ENCODE measurements around the gene ETV3L. TPM values are rescaled to one million over a fixed set of nuclear protein-coding genes. Genes with fewer than 3 reads are reported as not detected.

ETV3L gene
- not detected in 2 replicates for total RNA-seq

DNA sequence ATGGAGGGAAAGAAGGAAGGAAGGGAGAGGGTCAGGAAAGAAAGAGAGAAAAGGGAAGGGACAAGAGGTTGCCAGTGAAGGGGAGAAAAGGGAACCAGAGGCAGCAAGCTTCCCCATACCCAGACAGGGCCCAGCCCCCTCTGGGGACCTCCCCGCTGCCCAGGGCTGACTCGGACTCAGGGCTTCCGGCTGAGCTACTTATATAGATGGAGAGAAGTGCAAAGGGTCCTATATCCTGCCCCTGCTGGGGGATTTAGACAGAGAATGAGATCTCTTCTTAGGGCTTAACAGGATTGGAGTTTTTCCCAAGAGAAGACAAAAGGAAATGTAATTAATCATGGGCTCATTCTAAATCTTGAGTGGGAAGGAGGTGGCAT is at the start of gene ETV3L:
ETV3L (minus strand) TSS at position 176 of the 377 bp plus-strand sequence. CDS start 285 bp downstream, outside the sequence.
- no peak for DNase-seq

DNA sequence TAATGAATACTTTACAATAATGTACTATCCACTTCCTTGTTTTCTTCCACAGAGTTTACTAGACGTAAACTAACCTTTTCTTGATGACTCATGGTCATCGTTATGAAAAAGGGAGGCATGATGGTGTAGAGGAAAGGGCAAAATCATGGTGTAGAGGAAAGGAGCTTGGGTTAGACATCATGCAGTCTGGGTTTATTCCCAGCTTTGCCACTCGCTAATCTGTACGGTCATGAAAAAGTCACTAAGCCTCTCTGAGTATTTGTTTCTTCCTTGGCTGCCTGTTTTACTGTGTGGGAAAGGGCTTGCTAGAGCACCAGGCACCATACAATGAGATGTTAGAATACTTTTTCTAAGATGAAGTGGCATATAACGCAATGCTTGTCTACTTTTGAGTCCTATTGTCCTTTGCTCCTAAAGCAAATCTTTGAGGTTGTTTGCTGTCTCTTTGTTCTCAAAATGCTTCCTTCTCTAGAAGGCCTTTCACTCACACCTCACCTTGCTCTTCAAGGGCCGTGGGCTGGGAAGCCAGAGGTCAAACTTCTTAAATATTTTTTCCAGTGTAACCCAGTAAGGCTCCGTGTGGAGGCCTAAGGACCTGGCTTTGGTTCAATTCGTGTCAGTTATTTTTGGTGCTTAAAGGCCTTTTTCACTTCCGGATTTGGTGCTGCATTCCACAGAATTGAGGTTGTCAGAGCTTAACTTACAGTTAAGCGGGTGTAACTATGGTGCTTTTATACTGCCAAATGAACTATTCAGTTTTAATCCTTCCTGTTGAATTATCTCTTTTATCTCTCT is 48.5 kb upstream of the ETV3L start:
- DNase-seq = peak; percentile 27

DNA sequence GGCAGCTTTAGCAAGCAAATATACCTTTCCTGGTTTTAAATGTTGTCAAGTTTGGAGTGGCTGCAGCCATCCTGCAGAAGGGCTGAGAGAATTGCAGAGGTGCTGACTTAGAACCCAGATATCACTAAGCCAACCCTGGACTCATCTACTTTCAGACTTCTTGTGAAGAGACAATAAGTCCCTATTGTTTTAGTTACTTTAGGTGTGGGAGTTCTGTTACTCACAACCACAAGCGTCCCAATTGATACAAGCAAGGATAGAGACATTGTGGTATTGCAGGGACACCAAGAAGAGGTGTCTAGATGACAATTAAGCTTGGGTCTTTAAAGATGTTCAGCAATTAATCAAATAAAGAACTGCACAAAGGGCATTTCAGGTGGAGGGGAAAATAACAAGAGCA is 47.4 kb upstream of the ETV3L start:
- no peak for DNase-seq

DNA sequence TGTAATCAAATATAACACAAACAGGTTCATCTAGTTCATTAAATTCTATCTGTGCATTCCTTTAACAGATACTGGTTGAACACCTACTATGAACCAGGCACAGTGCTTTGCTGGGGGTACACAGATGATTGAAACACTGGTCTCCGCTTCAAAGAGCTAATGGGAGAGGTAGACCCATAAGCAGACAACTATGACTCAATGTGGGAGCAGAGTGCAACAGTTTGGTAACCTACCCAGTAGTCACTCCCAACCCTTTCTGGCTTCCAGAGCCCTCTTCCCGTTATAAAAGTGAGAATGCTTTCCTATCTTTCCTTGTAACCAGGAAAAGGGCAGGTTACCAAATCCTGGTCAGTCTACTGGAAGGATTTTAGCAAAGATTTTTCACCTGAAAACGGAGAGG is 46.6 kb upstream of the ETV3L start:
- no peak for DNase-seq

DNA sequence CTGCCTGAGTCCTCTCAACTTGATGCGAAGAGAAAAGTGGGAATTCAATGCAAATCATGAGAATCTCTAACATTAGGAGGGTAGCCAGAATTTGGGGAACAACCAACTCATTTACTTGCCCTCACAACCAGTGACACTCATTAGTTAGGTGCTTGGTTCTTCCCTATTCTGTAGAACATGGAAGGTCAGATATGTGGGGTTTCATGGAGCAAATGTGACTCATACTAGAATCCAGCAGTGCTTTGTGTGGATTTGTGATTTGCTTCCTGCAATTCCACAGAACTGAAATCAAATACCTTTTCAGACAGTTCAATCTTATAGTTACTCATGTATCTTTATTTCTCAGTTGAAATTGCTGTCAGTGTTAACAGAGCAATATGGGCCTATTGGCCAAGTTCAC is 45.5 kb upstream of the ETV3L start:
- DNase-seq = peak; percentile 29

DNA sequence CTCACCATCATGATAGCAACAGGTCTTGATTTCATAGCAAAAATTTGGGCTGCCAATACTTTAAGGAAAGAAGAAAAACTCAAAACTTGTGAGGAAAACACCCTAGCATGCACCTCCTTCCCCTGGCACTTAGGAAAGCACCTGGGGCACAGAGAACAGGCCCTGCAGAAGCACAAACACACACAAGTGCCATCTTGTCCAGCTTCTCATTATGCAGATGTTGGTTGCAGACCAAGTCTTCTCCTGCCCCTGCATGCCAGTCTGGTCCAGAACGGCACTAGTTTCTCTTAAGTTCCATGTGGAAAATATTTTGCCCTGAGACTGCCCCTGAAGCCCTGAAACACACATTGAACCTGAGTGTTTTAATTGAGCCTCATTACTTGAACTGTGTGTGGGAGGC is 44.9 kb upstream of the ETV3L start:
- DNase-seq = no peak

DNA sequence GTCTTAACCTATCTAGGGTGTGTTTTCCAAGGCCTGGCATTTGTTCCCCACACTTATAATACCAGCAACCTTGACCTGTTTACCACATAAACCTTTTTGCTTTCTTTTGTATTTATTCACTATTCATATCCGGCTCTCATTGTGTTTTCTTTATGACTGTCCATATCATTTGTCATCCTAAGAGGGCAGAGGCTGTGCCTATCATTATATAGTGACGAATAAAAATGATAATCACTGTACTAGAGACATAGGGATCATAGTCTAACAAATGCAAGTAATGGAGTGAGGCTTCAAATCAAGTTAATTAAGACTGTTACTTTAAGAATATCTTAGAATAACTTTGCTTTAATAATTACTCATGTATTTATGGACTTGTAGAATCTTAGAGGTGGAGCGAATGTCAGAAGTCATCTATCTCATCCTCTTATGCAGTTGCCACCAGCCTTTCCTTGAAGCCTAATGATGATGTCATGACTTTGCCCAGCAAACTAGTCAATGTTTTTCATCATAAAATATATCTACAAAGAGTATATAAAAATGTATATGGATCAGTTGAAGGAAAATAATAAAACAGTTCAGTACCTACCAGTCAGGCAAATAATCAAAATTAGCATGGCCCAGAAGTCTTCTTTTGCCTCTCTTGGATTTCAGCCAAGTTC is 43.3 kb upstream of the ETV3L start:
- DNase-seq = no peak

DNA sequence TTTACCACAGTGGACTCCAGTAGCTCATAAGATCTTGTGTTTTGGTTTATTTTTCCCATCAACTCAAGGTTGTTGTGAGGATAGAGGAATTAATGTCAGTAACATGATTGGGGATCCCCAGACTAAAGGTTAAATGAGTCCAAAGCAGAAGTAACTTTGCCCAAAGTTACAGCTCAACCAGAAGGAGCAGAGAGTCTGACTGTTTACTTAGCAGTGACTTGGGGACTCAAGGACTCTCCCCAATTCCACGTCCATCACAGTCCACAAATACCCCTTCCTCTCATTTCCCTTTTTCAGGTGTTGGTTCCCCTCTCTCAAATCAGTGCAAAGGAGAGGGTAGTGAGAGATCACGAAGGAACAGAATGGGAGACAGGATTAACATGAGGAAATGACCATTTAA is 42.6 kb upstream of the ETV3L start:
- DNase-seq = no peak

DNA sequence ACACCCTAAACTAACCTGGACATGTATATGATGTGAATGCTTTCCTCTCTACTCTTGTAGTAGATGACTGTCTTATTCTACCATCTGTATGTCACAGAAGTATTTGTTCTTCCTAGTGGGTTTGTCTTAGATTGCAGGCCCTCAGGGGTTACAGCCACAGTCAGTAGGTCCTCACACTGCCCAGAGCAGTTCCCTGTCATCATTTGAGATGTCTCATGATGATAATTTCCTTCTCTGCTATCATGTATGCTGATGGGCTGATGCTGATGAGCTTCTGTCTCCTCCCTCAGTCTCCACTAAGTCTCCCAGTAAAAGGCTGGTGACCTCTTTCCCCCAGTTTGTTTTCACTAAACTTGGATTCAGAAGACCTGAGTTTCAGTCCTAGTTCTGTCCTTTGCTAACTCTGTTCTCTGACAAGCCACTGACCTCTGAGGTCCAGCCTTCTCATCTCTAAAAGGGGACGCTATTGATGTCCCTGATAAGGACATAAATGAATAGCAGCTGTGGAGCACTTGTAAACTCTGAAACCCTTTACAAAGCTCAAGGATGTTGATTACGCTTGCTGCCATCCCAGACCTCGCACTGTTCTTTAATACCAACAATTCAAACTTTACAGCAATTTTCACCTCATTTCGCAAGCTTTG is 41.7 kb upstream of the ETV3L start:
- no peak for DNase-seq

DNA sequence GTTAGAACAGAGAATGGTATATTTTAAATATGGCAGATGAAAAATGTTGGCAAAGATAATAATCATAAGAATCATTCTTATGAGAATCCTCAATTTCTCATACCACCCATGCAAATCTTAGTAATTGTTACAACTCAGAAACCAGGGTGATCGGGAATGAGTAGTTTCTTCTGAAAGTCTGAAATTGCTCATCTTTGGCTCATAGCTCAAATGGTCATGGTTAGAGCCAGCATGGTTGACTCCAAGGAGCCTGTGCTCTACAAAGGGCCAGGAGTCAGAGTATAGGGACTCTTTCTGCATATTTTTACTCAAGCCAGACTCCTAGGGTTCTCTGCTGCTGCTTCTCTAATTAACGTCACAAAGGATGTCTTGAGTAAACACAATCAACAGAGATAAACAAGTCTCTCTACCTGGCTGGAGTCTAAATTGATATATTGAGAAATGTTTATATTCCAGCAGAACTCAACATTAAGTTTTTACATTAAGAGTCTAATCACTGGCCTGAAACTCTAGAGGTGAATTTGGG is 40.5 kb upstream of the ETV3L start:
- no peak for DNase-seq

DNA sequence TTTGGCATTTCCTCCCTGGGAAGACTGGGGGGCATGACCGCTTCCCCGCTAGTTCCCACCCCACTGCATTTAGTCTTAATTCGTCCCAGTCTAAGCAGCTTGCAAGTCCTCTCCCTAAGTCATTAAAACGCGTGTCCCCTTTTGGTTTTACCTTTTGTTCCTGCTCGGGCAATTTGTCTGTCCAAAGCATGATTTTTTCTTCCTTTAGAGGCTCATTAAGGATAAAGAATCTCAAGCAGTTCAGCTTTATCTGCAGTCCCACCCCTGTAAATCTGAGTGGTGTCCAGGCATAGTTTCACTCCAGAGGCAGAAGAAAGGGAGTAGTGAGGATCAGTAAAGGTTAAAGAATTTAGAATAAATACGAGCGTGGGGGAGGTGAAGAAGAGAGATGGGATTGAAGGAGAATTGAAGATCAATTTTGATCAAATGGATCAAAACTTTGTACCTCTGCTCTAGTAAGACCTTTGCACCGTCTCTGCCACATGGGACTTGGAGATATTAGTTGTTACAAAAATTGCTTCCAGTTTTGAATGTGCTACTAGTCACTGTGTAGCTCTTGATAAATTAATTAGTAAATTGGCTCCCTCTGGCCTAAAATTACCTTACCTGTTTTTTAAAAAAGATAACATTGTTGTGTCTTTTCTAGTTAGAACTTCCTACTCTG is 39.6 kb upstream of the ETV3L start:
- no peak for DNase-seq

DNA sequence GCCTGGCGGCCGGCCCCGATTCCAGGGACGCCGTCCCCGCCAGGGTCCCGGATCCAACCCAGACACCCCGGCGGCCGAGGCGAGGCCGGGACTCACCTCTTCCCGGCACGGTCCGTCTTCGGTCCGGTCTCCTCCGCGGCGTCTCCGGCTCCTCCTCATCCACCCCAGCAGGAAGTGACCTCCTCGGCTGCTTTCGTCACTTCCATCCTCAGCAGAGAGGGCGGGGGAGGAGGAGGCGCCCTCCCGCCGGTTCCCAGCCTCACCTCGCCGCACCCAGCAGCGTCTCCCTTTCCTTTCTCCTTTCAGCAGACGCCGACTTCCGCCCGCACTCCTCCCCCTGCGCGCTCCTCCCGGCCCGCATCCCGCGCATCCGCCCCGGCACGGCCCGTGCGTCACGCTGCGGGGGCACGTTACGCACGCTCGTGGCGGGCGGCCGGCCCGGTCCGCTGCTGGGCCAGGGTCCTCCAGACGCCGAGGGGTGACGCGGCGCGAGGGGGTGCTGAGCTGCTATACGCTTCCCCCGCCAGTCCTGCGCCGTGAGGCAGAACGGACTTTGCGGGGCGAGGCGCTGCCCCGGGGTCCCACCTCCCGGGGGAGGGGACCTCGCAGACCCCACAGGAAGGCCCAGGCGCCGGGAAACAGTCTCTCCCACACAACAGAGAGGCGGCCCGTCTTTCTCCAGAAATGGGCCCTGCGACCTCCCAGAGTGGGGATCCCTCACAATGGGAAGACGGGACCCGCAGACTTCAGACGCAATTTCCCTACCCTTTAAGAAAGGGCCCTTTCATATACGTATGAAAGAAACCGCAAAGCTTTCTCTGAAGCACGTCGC is 38.8 kb upstream of the ETV3L start, which contains the start of gene ETV3:
ETV3 (minus strand) TSS at position 176 of the 832 bp plus-strand sequence. CDS start 2,043 bp downstream, outside the sequence.
- peak; percentile 91 for DNase-seq

DNA sequence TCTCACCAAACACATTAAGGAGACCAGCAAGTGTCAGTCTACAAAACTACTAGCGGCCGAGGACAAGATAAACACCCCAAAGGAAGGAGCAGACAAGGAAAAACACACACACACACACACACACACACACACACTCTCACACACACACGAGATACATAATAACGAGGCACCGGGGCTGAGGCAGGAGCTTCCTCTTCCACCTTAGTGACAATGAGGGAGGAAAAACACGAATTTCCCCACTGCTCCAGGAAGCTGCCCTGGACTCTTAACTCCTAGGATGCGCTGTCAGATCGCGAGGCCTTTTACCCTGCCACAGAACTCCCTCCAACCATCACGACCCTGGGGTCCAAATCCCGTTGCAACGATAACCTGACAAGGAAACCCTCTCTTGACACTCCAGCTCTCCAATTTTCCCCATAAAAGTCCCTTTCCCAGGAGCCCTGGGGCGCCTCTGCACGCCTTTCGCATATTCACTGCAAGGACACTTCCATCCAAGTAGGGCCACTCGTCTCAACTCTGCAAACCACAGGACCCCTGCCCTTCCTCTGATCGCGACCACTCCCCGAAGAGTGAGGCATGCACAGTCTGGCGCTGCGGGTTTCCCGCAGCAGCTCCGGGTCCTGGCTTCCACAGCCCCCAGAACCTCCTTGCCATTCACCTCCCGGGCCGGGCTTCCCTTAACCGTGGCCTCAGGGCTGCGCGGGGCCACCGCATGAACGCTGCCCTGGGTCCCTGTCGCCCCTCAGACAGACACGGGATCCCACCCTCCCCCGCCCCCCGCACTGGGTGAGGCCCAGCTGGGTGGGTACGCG is 38.0 kb upstream of the ETV3L start:
- DNase-seq = peak; percentile 55

DNA sequence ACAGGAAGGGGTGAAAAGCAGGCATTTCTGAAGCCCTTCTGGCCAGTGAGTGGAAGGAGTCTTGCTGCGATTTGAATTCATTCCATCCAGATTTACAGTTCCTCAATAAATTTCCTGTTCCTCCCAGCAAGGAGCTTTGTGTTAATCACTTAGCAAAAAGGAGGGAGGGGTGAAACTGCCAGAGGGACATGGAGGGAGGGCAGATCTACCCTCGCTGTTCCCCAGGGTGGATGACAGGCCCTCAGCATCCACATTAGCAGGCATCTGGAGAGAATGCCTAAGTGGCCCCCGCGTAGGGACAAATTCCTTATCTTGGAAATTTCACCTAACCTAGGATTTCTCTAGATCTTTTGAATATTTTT is 37.4 kb upstream of the ETV3L start:
- DNase-seq = peak; percentile 37

DNA sequence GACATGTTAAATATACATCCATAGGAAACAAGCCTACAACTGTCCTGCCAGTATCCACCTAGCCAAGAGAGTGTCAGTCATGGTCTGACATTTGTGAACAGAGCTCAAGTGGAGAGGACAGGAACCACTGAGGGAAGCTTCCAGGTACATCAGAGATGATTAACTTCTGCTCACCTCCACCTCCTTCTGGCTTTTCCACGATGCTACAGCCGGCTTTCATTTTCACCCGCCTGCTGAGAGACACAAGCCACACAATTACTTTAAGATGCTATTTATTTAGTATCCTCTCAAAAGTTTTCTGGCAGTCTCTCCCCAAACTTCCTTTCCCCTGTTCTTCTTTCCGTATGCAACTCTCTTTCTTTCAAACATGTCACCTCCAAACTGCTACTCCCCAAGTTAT is 36.5 kb upstream of the ETV3L start:
- no peak for DNase-seq

DNA sequence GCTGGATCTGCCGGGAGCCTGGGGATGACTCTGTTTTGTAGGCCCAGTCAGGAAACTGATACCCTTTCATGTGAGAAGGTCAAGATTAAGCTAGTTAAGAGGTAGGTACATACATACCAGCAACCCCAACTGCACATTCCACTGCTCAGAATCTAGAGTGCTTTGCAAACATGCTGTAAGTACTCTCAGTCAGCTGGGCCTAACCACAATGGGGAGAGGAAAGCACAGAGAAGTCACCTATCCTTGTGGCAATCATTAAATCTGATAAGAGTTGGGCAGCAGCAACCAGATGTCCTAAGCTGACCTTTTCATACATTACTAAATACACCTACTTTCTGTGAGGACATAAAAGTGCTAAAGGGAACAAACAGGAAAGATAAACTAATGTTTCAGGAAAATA is 36.0 kb upstream of the ETV3L start:
- no peak for DNase-seq

DNA sequence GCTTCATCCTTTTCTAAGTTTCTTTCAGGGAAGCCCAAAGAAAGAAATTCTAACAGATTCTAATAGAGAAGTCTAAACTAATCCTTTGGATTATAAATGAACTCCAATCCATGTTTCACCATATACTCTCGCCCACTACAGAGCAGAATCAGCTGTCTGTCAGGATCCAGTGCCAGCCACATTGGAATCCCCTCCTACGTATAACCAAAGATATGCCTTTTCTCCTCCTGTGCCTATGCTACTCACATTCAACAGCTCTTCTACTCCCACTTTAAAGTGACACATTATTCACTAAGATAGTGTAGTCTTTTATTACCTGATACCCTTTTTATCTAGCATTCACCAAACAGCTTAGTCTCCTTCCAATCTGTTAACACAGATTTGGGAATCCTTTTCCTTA is 35.5 kb upstream of the ETV3L start:
- DNase-seq = no peak

DNA sequence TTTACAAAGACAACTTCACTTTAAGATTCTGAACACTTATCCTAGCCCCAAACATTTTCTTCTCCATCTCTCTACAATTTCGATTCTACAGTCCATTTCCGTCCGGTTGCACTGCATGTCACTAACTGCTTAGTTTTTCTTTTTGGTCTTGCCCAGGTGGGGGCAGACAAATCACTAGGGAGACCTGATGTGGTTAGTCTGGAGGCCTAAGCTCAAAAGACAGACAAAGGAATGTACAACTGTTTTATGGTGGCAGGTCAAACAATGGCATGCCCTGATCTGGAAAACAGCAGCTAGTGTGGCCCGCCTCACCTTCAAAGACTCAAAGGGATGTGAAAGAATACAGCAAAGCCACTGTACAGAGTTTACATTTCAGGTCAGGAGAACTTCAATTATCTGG is 34.8 kb upstream of the ETV3L start:
- DNase-seq = no peak

DNA sequence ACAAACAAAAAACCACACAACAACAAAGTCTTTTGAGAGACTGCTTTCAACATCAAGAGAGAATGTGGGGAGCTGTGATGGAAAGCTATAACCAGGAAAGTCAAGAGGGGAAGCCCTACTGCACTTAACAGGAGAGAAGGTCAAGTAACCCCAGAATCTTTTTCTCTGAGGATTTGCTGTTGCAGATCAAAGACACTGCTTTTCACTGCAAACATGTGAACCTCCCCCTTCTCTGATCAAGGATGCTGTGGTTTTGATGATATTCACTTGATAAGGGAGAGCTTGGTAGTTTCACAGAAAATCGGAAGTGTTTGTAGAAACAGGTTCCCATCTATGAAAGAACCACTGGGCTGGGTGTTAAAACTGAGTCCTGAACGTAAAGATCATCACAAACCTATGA is 33.8 kb upstream of the ETV3L start:
- DNase-seq = no peak

DNA sequence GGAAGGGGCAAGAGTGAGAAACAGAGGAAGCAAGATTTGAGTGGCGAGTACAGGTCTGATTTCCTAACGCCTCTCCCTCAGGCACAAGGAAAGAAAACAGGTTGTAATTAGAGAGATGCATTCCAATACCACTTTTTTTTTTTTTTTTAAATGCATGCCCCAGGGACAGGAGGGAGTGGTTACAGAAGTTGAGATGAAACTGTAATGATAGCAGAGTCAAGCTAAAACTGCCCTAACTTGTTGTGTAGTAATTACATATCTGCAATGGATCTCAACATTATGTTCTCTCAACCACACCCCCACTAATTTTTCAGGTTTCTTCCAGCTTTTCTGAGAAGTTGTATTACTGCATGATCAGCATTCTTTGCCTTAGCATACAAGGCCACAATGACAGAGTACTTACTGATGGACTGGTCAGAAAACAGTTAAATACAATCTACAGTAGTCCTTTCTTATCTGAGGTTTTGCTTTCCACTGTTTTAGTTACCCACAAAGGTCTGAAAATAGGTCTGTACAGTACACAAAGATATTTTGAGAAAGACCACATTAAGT is 33.1 kb upstream of the ETV3L start:
- no peak for DNase-seq

DNA sequence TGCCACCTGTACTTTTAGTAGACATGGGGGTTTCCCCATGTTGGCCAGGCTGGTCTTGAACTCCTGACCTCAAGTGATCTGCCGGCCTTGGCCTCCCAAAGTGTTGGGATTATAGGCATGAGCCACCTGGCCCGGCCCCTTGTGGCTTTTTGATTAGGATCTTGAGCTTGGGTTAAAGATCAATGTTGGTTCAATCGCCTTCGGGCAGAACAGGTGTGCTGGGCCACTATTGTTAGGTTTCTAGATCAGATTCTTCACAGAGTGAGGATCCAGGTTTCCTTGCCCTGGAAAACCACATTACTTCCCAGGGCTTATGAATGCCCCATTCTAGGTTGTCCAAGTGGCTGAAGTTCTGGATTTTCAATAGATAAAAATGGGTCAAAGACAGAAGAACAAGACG is 32.5 kb upstream of the ETV3L start:
- DNase-seq = no peak
